ENCODE data around the gene MAGI2. TPM values are rescaled to one million over a fixed set of nuclear protein-coding genes. Genes with fewer than 3 reads are reported as not detected.

Gene MAGI2
- total RNA-seq, 4 donors from 2014 or later = 0.90 to 2.4 (median 0.99) TPM

DNA sequence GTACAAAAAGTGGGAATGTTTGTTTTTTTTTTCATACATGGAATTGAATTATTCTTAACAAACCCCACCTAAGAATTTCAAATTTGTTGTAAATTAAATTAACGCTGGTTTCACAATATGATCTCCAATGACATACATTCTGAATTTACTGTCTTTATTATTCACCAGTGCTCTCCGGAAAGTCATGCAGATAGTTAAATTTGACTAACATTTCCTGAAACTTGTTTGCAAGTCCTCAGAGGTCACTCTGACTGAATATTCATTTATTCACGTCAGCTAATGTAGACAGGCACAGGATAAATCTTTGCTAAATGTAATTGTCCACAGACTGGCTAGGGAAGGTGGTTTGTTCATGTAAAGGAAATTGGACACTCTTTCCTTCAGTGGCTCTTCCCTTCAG lies 924.5 kb downstream of the MAGI2 start:
- TF ChIP-seq POLR2A (IDR thresholded peaks at IDR 0.05) = no peak
- TF ChIP-seq, protein P1, sequence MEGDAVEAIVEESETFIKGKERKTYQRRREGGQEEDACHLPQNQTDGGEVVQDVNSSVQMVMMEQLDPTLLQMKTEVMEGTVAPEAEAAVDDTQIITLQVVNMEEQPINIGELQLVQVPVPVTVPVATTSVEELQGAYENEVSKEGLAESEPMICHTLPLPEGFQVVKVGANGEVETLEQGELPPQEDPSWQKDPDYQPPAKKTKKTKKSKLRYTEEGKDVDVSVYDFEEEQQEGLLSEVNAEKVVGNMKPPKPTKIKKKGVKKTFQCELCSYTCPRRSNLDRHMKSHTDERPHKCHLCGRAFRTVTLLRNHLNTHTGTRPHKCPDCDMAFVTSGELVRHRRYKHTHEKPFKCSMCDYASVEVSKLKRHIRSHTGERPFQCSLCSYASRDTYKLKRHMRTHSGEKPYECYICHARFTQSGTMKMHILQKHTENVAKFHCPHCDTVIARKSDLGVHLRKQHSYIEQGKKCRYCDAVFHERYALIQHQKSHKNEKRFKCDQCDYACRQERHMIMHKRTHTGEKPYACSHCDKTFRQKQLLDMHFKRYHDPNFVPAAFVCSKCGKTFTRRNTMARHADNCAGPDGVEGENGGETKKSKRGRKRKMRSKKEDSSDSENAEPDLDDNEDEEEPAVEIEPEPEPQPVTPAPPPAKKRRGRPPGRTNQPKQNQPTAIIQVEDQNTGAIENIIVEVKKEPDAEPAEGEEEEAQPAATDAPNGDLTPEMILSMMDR (IDR thresholded peaks at IDR 0.05 in 4 of 5, conservative IDR thresholded peaks at IDR 0.05 in 1 of 5) = no peak
- no peaks in the 10 kb centered on the region for H3K9me3 ChIP-seq
- no peak overlapping the region for H3K4me3 ChIP-seq
- H3K27me3 ChIP-seq = no peaks in the 10 kb centered on the region
- DNase-seq = no peak
- ATAC-seq = no peak
- intact Hi-C loops (cut with DNase I; ENCODE audit: low total_unique reads) = no loop called here
- in situ Hi-C loops (cut with MboI; ENCODE audit: low sequenced_read_pairs in 4 of 4) = no loop called here
- H3K36me3 ChIP-seq = no peaks in the 10 kb centered on the region
- H3K4me1 ChIP-seq = no peaks in the 10 kb centered on the region
- H3K27ac ChIP-seq = no peak overlapping the region

DNA sequence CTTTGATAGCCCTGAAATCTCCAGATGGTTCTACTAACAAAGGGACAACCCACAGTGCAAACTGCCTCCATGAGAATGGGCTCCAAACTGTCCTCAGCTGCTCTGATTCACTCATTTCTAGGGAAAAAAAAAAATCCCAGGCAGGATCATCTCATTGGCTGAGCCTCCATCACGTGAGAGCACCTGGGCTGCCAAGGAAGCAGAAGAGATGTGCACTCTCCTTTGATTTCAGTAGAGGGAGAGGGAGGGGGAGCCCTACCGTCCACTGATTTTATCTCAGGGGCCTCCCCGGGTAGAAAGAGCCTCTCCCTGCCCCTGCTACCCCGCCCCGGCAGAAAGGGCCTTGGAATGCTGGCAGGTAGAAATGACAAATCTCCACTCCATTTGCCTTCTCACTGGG lies 929.5 kb downstream of the MAGI2 start:
- H3K27me3 ChIP-seq = no peaks in the 10 kb centered on the region
- H3K9me3 ChIP-seq = no peaks in the 10 kb centered on the region
- H3K36me3 ChIP-seq = no peaks in the 10 kb centered on the region
- no peak overlapping the region for H3K4me3 ChIP-seq
- in situ Hi-C loops (cut with MboI; ENCODE audit: low sequenced_read_pairs in 4 of 4) = no loop called here
- ATAC-seq (no peak), DNase-seq (no peak)
- no peak for TF ChIP-seq POLR2A (IDR thresholded peaks at IDR 0.05)
- TF ChIP-seq, protein P1 (IDR thresholded peaks at IDR 0.05 in 4 of 5, conservative IDR thresholded peaks at IDR 0.05 in 1 of 5) = no peak
- no peak overlapping the region for H3K27ac ChIP-seq
- no peaks in the 10 kb centered on the region for H3K4me1 ChIP-seq
- intact Hi-C loops (cut with DNase I; ENCODE audit: low total_unique reads) = no loop called here

DNA sequence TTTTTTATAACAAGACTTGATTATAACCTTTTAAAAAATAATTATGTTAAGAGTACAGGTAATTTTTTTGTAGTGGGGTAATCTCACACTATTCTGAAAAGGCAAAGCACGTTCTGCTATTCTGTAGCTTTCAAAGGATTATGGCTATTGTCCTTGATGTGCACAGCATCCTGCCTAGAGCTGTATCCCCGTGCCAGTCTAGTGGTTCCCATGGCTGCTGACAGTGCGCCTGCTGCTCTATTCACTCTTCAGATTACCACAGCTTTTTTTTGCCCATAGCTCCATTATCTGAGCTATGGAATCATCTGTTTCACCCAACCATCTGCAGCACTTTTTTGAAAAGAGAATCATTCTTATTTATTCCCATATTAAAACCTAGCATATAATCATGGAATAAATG lies 931.5 kb downstream of the MAGI2 start:
- in situ Hi-C loops (cut with MboI; ENCODE audit: low sequenced_read_pairs in 4 of 4) (no loop called here), intact Hi-C loops (cut with DNase I; ENCODE audit: low total_unique reads) (no loop called here)
- no peaks in the 10 kb centered on the region for H3K27me3 ChIP-seq
- no peaks in the 10 kb centered on the region for H3K36me3 ChIP-seq
- ATAC-seq (no peak), DNase-seq (no peak)
- no peaks in the 10 kb centered on the region for H3K4me1 ChIP-seq
- no peak overlapping the region for H3K27ac ChIP-seq
- H3K9me3 ChIP-seq = no peaks in the 10 kb centered on the region
- TF ChIP-seq POLR2A (IDR thresholded peaks at IDR 0.05) = no peak
- TF ChIP-seq, protein P1 (IDR thresholded peaks at IDR 0.05 in 4 of 5, conservative IDR thresholded peaks at IDR 0.05 in 1 of 5) = no peak
- H3K4me3 ChIP-seq = no peak overlapping the region

DNA sequence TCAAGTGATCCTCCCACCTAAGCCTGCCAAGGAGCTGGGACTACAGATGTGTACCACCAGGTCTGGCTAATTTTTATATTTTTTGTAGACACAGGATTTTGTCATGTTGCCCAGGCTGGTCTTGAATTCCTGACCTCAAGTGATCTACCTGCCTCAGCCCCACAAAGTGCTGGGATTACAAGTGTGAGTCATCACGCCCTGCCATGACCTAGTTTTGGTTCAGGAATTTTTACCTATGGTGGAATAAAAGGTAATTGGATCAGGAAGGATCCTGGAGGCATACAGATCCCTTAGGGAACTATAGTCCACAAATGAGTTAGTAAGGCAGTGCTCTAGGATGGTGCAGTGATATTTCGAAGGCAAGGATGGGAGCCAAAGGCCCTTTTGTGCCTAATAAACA lies 937.0 kb downstream of the MAGI2 start:
- intact Hi-C loops (cut with DNase I; ENCODE audit: low total_unique reads) (loop anchor here (10.0 kb wide), 1 partner anchor 398 kb away; no protein-coding TSS in a partner anchor), in situ Hi-C loops (cut with MboI; ENCODE audit: low sequenced_read_pairs in 4 of 4) (no loop called here)
- H3K4me1 ChIP-seq = no peaks in the 10 kb centered on the region
- no peaks in the 10 kb centered on the region for H3K27me3 ChIP-seq
- no peak overlapping the region for H3K4me3 ChIP-seq
- DNase-seq (no peak), ATAC-seq (no peak)
- H3K9me3 ChIP-seq = no peaks in the 10 kb centered on the region
- no peak overlapping the region for H3K27ac ChIP-seq
- no peaks in the 10 kb centered on the region for H3K36me3 ChIP-seq
- no peak for TF ChIP-seq POLR2A (IDR thresholded peaks at IDR 0.05)
- TF ChIP-seq, protein P1 (IDR thresholded peaks at IDR 0.05 in 4 of 5, conservative IDR thresholded peaks at IDR 0.05 in 1 of 5) = no peak

DNA sequence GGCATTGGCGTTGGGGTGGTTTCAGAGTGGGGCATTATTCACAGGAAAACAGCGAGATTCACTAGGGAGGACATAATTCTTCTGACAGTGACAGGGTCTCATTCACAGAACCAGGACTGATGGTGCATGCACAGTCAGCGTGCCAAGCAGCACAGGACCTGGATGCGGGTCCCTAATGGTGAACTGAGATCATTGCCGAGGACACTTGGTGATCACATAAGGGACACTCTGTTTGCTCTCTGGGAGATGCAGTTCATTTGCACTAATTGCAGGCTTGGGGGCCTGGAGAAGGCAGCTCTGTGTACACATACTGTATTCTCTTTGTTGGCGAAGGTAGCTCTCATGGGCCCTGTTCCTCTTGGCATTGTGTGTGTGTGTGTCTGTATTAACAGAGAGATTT lies 938.8 kb downstream of the MAGI2 start:
- in situ Hi-C loops (cut with MboI; ENCODE audit: low sequenced_read_pairs in 4 of 4) = no loop called here
- H3K27me3 ChIP-seq = no peaks in the 10 kb centered on the region

More for the DNA sequence above, 938.8 kb downstream of the MAGI2 start:
- DNase-seq (no peak), ATAC-seq (no peak)
- Histone ChIP-seq H3K27ac (no peak overlapping the region), H3K4me1 (no peaks in the 10 kb centered on the region), H3K9me3 (no peaks in the 10 kb centered on the region), H3K4me3 (no peak overlapping the region), H3K36me3 (no peaks in the 10 kb centered on the region)
- no peak for TF ChIP-seq POLR2A (IDR thresholded peaks at IDR 0.05)
- TF ChIP-seq, protein P1 (IDR thresholded peaks at IDR 0.05 in 4 of 5, conservative IDR thresholded peaks at IDR 0.05 in 1 of 5) = no peak
- intact Hi-C loops (cut with DNase I; ENCODE audit: low total_unique reads) = loop anchor here (10.0 kb wide), 1 partner anchor 400 kb away; no protein-coding TSS in a partner anchor
